ENCODE measurements around the gene ERG. TPM values are rescaled to one million over a fixed set of nuclear protein-coding genes. Genes with fewer than 3 reads are reported as not detected.

ERG gene
- total and polyA plus RNA-seq, 2 of the 8 experiments (the other 6 are each of a cell fraction or from before 2014, with no cell fraction given): 1.0 to 3.0 TPM

GRCh38 chr21:38402291-38402690 lies 96.0 kb downstream of the ERG start (continued):
- TF ChIP-seq USF2 (IDR thresholded peaks at IDR 0.05; ENCODE audit: low read length) (no peak), CHD7 (IDR thresholded peaks at IDR 0.05; ENCODE audit: insufficient replicate concordance, low read length) (no peak), BACH1 (IDR thresholded peaks at IDR 0.05; ENCODE audit: low read length) (no peak), POU5F1 (IDR thresholded peaks at IDR 0.05; ENCODE audit: low read depth, low read length) (no peak)

All from H1 (cell line).